ENCODE data around the gene CAPN12.

Gene CAPN12

DNA sequence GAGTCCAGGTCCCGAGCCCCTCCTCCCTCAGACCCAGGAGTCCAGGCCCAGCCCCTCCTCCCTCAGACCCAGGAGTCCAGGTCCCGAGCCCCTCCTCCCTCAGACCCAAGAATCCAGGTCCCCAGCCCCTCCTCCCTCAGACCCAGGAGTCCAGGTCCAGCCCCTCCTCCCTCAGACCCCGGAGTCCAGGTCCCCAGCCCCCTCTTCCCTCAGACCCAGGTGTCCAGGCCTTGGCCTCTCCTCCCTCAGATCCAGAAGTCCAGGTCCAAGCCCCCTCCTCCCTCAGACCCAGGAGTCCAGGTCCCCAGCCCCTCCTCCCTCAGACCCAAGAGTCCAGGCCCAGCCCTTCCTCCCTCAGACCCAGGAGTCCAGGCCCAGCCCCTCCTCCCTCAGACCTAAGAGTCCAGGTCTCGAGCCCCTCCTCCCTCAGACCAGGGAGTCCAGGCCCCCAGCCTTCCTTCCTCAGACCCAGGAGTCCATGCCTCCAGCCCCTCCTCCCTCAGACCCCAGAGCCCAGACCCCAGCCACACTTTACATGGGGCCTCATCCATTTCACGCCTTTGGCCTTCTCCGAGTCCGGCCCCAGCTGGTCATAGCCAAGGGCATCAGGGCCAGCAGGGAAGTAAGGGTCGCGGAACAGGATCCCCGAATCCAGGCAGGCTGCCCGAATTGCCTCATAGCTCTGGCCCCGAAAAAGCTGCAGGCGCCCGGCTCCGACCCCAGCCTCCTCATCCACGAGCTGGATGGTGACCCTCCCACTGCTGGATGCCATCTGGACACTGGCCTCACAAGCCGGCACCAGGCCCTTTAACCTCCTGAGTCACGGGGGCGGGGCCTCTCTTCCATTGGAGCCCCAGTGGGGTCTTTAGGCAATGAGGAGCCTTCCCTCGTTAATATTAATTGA lies 628 bp downstream of the CAPN12 start:
- Histone ChIP-seq H3K9ac (ENCODE audit: low read length) (no peak overlapping the region), H3K36me3 (ENCODE audit: control insufficient read depth, insufficient read depth, low read length) (no peaks in the 10 kb centered on the region), H3K27ac (ENCODE audit: low read depth, low read length) (no peak overlapping the region), H3K9me3 (ENCODE audit: control insufficient read depth, insufficient read depth, low read depth, low read length) (no peaks in the 10 kb centered on the region), H3K27me3 (ENCODE audit: control insufficient read depth, insufficient read depth, low read length) (no peaks in the 10 kb centered on the region), H3K4me3 (ENCODE audit: low read depth, low read length) (no peak overlapping the region), H3K4me1 (ENCODE audit: control insufficient read depth, insufficient read depth, low read length) (no peaks in the 10 kb centered on the region)

- no peak overlapping the region for H3K4me3 ChIP-seq (ENCODE audit: low read depth, low read length)
- H3K9ac ChIP-seq (ENCODE audit: low read length) = no peak overlapping the region
- H3K27ac ChIP-seq (ENCODE audit: low read depth, low read length) = no peak overlapping the region
- no peaks in the 10 kb centered on the region for H3K4me1 ChIP-seq (ENCODE audit: control insufficient read depth, insufficient read depth, low read length)
- no peaks in the 10 kb centered on the region for H3K9me3 ChIP-seq (ENCODE audit: control insufficient read depth, insufficient read depth, low read depth, low read length)
- H3K27me3 ChIP-seq (ENCODE audit: control insufficient read depth, insufficient read depth, low read length) = peaks cover 2% of the 10 kb centered on the region
- H3K36me3 ChIP-seq (ENCODE audit: control insufficient read depth, insufficient read depth, low read length) = no peaks in the 10 kb centered on the region
These were observed 1.4 kb downstream of the CAPN12 start for GRCh38 chr19:38742906-38743305.

DNA sequence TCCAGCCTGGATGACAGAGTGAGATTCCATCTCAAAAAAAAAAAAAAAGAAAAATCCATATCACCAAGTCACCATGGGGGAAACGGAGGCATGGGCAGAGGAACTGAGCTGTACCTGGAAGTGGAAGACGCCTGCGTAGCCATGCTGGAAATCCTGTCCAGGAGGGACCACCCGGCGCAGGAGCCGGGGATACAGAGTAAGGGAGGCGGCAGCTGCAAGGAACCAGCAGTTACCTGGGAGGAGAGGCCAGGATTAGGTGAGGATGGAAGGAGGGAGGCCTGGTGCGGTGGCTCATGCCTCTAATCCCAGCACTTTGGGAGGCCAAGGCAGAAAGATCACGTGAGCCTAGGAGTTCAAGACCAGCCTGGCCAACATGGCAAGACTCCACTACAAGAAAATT lies 2.0 kb downstream of the CAPN12 start:
- Histone ChIP-seq H3K4me1 (ENCODE audit: control insufficient read depth, insufficient read depth, low read length) (no peaks in the 10 kb centered on the region), H3K4me3 (ENCODE audit: low read depth, low read length) (no peak overlapping the region), H3K9me3 (ENCODE audit: control insufficient read depth, insufficient read depth, low read depth, low read length) (no peaks in the 10 kb centered on the region), H3K9ac (ENCODE audit: low read length) (no peak overlapping the region), H3K27ac (ENCODE audit: low read depth, low read length) (no peak overlapping the region), H3K36me3 (ENCODE audit: control insufficient read depth, insufficient read depth, low read length) (no peaks in the 10 kb centered on the region), H3K27me3 (ENCODE audit: control insufficient read depth, insufficient read depth, low read length) (peaks cover 8% of the 10 kb centered on the region)

GRCh38 chr19:38741670-38742069 lies 2.6 kb downstream of the CAPN12 start:
- Histone ChIP-seq H3K36me3 (ENCODE audit: control insufficient read depth, insufficient read depth, low read length) (no peaks in the 10 kb centered on the region), H3K27ac (ENCODE audit: low read depth, low read length) (no peak overlapping the region), H3K9ac (ENCODE audit: low read length) (no peak overlapping the region), H3K4me1 (ENCODE audit: control insufficient read depth, insufficient read depth, low read length) (no peaks in the 10 kb centered on the region), H3K9me3 (ENCODE audit: control insufficient read depth, insufficient read depth, low read depth, low read length) (no peaks in the 10 kb centered on the region), H3K27me3 (ENCODE audit: control insufficient read depth, insufficient read depth, low read length) (peaks cover 9% of the 10 kb centered on the region), H3K4me3 (ENCODE audit: low read depth, low read length) (no peak overlapping the region)

GRCh38 chr19:38740932-38741331 lies 3.3 kb downstream of the CAPN12 start:
- Histone ChIP-seq H3K36me3 (ENCODE audit: control insufficient read depth, insufficient read depth, low read length) (no peaks in the 10 kb centered on the region), H3K27me3 (ENCODE audit: control insufficient read depth, insufficient read depth, low read length) (peaks cover 12% of the 10 kb centered on the region), H3K4me3 (ENCODE audit: low read depth, low read length) (no peak overlapping the region), H3K9me3 (ENCODE audit: control insufficient read depth, insufficient read depth, low read depth, low read length) (no peaks in the 10 kb centered on the region), H3K27ac (ENCODE audit: low read depth, low read length) (no peak overlapping the region), H3K4me1 (ENCODE audit: control insufficient read depth, insufficient read depth, low read length) (no peaks in the 10 kb centered on the region), H3K9ac (ENCODE audit: low read length) (no peak overlapping the region)

GRCh38 chr19:38740257-38740592 lies 4.0 kb downstream of the CAPN12 start:
- Histone ChIP-seq H3K9me3 (ENCODE audit: control insufficient read depth, insufficient read depth, low read depth, low read length) (no peaks in the 10 kb centered on the region), H3K4me1 (ENCODE audit: control insufficient read depth, insufficient read depth, low read length) (peaks cover 2% of the 10 kb centered on the region; the same call in 1 of the 2 replicates), H3K9ac (ENCODE audit: low read length) (no peak overlapping the region), H3K4me3 (ENCODE audit: low read depth, low read length) (no peak overlapping the region), H3K36me3 (ENCODE audit: control insufficient read depth, insufficient read depth, low read length) (no peaks in the 10 kb centered on the region), H3K27me3 (ENCODE audit: control insufficient read depth, insufficient read depth, low read length) (peaks cover 12% of the 10 kb centered on the region), H3K27ac (ENCODE audit: low read depth, low read length) (no peak overlapping the region)

DNA sequence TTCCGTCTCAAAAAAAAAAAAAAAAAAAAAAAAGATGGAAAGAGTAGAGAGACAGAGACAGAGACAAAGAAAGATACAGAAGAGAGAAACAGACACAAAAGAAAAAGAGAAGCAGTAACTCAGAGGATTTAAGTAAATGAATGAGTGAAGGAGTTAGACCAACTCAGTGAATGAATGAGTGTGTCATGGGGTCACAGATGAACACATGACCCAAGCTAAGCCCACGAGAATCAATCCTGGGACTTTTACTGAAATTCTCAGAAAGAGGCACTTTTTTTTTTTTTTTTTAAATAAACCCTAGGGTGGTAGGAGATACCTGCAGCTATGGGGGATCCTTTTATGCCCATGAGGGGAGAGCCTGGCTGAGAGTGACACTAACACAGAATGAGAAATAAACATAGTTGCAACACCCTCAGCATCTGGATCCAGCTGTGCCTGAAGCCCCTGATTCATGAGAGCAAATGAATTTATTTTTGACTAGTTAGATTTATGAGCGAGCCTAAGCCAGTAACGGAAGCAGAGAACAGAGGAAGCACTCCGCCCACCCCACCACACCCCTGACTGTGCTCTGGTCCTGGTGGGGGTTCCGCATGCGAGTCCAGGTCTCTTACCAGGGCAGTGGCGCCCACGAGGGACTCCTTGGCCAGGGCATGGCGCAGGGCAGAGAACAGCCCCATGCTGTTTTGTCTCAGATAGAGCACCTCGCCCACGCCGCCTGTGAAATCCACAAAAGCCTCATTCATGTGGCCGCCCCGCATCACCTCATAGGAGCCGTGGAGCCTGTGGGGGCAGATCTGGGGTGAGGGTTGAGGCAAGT lies 4.6 kb downstream of the CAPN12 start:
- Histone ChIP-seq H3K27ac (ENCODE audit: low read depth, low read length) (no peak overlapping the region), H3K9ac (ENCODE audit: low read length) (no peak overlapping the region), H3K9me3 (ENCODE audit: control insufficient read depth, insufficient read depth, low read depth, low read length) (no peaks in the 10 kb centered on the region), H3K4me1 (ENCODE audit: control insufficient read depth, insufficient read depth, low read length) (peaks cover 7% of the 10 kb centered on the region; the same call in 1 of the 2 replicates), H3K4me3 (ENCODE audit: low read depth, low read length) (no peak overlapping the region), H3K36me3 (ENCODE audit: control insufficient read depth, insufficient read depth, low read length) (no peaks in the 10 kb centered on the region), H3K27me3 (ENCODE audit: control insufficient read depth, insufficient read depth, low read length) (peaks cover 12% of the 10 kb centered on the region)

- Histone ChIP-seq H3K27ac (ENCODE audit: low read depth, low read length) (no peak overlapping the region), H3K4me3 (ENCODE audit: low read depth, low read length) (no peak overlapping the region), H3K27me3 (ENCODE audit: control insufficient read depth, insufficient read depth, low read length) (peaks cover 12% of the 10 kb centered on the region), H3K4me1 (ENCODE audit: control insufficient read depth, insufficient read depth, low read length) (peaks cover 14% of the 10 kb centered on the region; the same call in 1 of the 2 replicates), H3K36me3 (ENCODE audit: control insufficient read depth, insufficient read depth, low read length) (no peaks in the 10 kb centered on the region), H3K9me3 (ENCODE audit: control insufficient read depth, insufficient read depth, low read depth, low read length) (no peaks in the 10 kb centered on the region), H3K9ac (ENCODE audit: low read length) (no peak overlapping the region)
These were observed 6.1 kb downstream of the CAPN12 start for GRCh38 chr19:38737921-38738737.

DNA sequence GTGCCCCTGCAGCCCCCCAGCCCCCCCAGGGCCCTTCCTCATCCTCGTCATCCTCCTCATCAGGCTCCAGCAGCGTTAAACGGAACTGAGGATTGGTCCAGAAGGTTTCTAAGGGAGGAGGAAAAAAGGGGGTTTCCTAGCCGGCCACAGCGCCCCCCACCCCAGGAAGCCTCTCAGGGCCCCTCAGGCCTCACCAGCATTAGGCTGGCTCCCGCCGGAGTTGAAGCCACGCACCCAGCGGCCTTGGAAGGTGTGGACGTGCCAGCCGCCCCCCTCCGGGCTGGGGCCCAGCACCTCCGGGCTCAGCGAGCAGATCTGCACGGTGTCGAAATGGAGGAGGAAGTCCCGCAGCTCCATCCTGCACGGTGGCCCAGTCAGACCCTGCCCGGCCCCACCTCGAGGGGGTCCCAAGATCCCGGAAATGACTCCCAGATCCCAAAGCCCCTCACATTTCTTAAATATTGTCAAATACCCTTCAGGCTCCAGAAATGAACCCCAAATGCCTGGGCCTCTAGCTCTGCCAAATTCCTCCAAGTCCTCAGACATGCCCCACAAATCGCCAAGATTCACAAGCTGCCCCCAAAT lies 6.9 kb downstream of the CAPN12 start:
- no peak overlapping the region for H3K27ac ChIP-seq (ENCODE audit: low read depth, low read length)

DNA sequence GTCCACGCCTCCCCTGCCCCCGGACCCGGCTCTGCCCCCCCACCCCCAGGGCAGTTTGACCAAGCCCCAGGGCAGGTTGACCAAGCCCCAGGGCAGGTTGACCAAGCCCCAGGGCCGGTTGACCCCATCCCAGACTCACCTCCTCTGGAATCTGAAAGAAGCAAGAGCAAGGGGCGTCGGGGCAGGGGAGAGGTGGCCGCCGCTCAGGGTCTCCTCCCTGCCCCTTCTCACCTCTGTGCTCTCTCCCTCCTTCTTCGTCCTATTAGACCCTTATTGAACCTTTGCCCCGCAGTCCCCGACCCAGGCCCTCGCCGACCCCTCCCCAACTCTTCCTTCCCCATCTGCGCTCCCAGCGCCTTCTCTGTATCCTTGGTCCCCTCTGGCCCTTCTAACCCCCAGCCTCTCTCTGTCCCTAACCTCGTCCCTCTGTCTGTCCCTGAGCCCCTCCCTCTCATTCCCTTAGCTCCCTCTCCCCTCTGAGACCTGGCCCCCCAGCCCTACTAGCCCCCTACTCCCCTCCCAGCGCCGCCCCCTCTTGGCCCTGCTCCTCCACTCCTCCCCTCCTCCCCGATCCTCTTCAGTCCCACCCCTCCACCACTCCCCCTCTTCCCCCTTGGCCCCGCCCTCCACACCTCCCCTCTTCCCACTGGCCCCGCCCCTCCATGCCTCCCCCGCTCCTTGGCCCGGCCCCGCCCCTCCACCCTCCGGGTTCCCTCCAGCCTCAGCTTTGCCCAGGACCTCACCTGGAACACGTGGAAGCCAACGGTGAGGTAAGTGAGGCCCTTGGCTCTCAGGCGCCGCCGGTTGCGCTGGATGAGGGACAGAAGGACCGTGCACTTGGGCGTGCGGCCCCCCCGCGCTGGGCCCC lies 7.6 kb downstream of the CAPN12 start:
- H3K27ac ChIP-seq (ENCODE audit: low read depth, low read length) = no peak overlapping the region

More for the DNA sequence above, 6.9 kb downstream of the CAPN12 start:
- no peaks in the 10 kb centered on the region for H3K9me3 ChIP-seq (ENCODE audit: control insufficient read depth, insufficient read depth, low read depth, low read length)
- H3K4me1 ChIP-seq (ENCODE audit: control insufficient read depth, insufficient read depth, low read length) = peaks cover 14% of the 10 kb centered on the region; the same call in 1 of the 2 replicates
- H3K36me3 ChIP-seq (ENCODE audit: control insufficient read depth, insufficient read depth, low read length) = peaks cover 4% of the 10 kb centered on the region; the same call in 1 of the 2 replicates
- peaks cover 12% of the 10 kb centered on the region for H3K27me3 ChIP-seq (ENCODE audit: control insufficient read depth, insufficient read depth, low read length)
- no peak overlapping the region for H3K4me3 ChIP-seq (ENCODE audit: low read depth, low read length)
- no peak overlapping the region for H3K9ac ChIP-seq (ENCODE audit: low read length)

More for the DNA sequence above, 7.6 kb downstream of the CAPN12 start:
- peaks cover 12% of the 10 kb centered on the region for H3K27me3 ChIP-seq (ENCODE audit: control insufficient read depth, insufficient read depth, low read length)
- H3K9me3 ChIP-seq (ENCODE audit: control insufficient read depth, insufficient read depth, low read depth, low read length) = no peaks in the 10 kb centered on the region
- H3K9ac ChIP-seq (ENCODE audit: low read length) = no peak overlapping the region
- peak overlapping the region; percentile 68 for H3K4me3 ChIP-seq (ENCODE audit: low read depth, low read length)
- H3K36me3 ChIP-seq (ENCODE audit: control insufficient read depth, insufficient read depth, low read length) = peaks cover 9% of the 10 kb centered on the region
- H3K4me1 ChIP-seq (ENCODE audit: control insufficient read depth, insufficient read depth, low read length) = peaks cover 14% of the 10 kb centered on the region; the same call in 1 of the 2 replicates

All from HUES6 (cell line).